ENCODE results near the gene PLEKHG2. TPM values are rescaled to one million over a fixed set of nuclear protein-coding genes. Genes with fewer than 3 reads are reported as not detected.

The PLEKHG2 gene
- total and polyA plus RNA-seq, 9 of the 15 experiments (the other 6 are each of a cell fraction or from before 2014, with no cell fraction given) = 0.98 to 45.7 (median 9.8) TPM

DNA sequence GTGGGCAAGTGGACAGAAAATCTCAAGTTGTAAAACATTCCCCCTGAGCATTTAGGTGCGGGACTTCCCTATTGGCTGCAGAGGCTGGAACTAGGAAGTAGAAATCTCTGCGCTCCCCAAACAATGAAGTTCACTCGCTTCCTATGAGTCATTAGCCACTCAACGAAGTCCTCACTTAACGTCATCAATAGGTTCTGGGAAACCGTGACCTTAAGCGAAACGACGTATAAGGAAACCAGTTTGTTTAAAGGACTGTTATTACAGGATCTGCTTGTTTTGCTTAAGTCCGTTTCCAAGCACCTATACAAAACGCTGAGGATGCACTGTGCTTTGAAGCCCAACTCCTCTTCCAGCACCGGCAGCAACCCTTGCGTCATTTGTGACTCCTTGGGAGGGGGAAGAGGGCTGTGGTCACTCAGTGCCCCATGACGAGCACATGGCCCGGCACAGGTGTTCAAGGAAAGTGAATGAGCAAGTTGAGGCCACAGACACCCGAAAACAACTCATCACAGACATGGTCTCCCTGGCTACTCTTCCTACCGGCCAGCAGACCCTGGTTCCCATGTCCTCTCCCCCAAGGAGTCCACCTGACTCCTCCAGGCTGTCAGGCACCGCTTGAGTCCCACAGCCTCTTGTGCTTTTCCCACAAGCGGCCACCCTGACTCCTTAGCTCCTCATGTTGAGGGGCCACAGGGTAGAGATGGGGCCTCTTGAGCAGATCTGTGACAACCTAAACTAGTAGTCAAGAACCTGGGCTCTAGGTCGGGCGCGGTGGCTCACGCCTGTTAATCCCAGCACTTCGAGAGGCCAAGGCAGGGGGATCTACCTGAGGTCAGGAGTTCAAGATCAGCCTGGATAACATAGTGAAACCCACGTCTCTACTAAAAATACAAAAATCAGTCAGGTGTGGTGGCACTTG, 18.5 kb downstream of the PLEKHG2 start (continued):
- TF ChIP-seq ZZZ3 (IDR thresholded peaks at IDR 0.05) (no peak), PURB (CRISPR knock-in tag; IDR thresholded peaks at IDR 0.05; ENCODE audit: low read depth) (no peak), RBFOX2 (IDR thresholded peaks at IDR 0.05; ENCODE audit: low read depth, low read length) (peak; percentile 69; the same call in 1 of the 2 replicates), ZNF57 (CRISPR knock-in tag; IDR thresholded peaks at IDR 0.05) (no peak), SIN3B (IDR thresholded peaks at IDR 0.05; ENCODE audit: low read depth) (no peak), ZBTB5 (IDR thresholded peaks at IDR 0.05) (no peak), GABPA (tag; conservative IDR thresholded peaks at IDR 0.05; ENCODE audit: low read depth) (peak; percentile 62), PHF8 (IDR thresholded peaks at IDR 0.05; ENCODE audit: borderline replicate concordance, low read length) (no peak; the same call in 1 of the 2 replicates), SRSF9 (IDR thresholded peaks at IDR 0.05; ENCODE audit: borderline replicate concordance, low read depth, low read length) (no peak), ZNF146 (CRISPR knock-in tag; IDR thresholded peaks at IDR 0.05; ENCODE audit: unreplicated experiment) (no peak), MED1 (CRISPR knock-in tag; IDR thresholded peaks at IDR 0.05; ENCODE audit: borderline replicate concordance) (no peak), HCFC1 (IDR thresholded peaks at IDR 0.05; ENCODE audit: low read depth, low read length) (no peak), KAT2B (IDR thresholded peaks at IDR 0.05; ENCODE audit: low read depth, low read length) (no peak), HLTF (IDR thresholded peaks at IDR 0.05) (no peak), SMAD3 (CRISPR knock-in tag; conservative IDR thresholded peaks at IDR 0.05) (no peak), FUS (optimal IDR thresholded peaks at IDR 0.05; ENCODE audit: low read depth, low read length) (no peak), CBX2 (IDR thresholded peaks at IDR 0.05; ENCODE audit: insufficient read depth, low read length, poor library complexity, severe bottlenecking) (no peak), CBFA2T3 (IDR thresholded peaks at IDR 0.05) (no peak; the same call in 1 of the 2 replicates), SAFB2 (IDR thresholded peaks at IDR 0.05; ENCODE audit: borderline replicate concordance, low read depth, low read length, severe bottlenecking) (no peak)
- TF ChIP-seq, protein P1, sequence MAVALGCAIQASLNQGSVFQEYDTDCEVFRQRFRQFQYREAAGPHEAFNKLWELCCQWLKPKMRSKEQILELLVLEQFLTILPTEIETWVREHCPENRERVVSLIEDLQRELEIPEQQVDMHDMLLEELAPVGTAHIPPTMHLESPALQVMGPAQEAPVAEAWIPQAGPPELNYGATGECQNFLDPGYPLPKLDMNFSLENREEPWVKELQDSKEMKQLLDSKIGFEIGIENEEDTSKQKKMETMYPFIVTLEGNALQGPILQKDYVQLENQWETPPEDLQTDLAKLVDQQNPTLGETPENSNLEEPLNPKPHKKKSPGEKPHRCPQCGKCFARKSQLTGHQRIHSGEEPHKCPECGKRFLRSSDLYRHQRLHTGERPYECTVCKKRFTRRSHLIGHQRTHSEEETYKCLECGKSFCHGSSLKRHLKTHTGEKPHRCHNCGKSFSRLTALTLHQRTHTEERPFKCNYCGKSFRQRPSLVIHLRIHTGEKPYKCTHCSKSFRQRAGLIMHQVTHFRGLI (CRISPR knock-in tag; IDR thresholded peaks at IDR 0.05) = no peak
- TF ChIP-seq, protein P2, sequence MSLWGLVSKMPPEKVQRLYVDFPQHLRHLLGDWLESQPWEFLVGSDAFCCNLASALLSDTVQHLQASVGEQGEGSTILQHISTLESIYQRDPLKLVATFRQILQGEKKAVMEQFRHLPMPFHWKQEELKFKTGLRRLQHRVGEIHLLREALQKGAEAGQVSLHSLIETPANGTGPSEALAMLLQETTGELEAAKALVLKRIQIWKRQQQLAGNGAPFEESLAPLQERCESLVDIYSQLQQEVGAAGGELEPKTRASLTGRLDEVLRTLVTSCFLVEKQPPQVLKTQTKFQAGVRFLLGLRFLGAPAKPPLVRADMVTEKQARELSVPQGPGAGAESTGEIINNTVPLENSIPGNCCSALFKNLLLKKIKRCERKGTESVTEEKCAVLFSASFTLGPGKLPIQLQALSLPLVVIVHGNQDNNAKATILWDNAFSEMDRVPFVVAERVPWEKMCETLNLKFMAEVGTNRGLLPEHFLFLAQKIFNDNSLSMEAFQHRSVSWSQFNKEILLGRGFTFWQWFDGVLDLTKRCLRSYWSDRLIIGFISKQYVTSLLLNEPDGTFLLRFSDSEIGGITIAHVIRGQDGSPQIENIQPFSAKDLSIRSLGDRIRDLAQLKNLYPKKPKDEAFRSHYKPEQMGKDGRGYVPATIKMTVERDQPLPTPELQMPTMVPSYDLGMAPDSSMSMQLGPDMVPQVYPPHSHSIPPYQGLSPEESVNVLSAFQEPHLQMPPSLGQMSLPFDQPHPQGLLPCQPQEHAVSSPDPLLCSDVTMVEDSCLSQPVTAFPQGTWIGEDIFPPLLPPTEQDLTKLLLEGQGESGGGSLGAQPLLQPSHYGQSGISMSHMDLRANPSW (CRISPR knock-in tag; IDR thresholded peaks at IDR 0.05) = no peak
